ENCODE results near the gene CTSC.
"Not testable (repeated sequence)": the region's sequence is repeated elsewhere in the genome, so short reads cannot be mapped to it uniquely, and the experiment has no call there.

The CTSC gene

GRCh38 chr11:88282747-88283515, 54.6 kb downstream of the CTSC start:
- no peak for DNase-seq (ENCODE audit: low spot score)

DNA sequence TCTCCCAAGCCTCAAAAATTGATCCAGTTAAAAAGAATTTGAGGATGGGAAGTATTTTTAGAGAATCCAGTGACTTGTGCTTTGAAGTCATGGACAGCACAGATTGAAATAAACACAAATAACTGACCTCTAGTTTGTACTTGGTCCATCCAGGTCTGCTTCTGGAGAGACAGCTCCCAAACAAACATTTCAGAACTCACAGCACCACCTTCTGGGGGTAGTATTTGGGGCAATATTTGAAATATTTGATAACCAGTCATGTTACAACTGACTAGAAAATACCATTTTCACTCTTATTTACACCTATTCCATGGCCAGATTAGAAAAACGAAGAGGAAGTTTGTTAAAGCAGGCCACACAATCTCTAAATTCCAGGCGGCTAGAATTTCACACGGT, 56.2 kb downstream of the CTSC start:
- no peak for DNase-seq (ENCODE audit: low spot score)

GRCh38 chr11:88280673-88281316, 56.7 kb downstream of the CTSC start:
- no peak for DNase-seq (ENCODE audit: low spot score)

DNA sequence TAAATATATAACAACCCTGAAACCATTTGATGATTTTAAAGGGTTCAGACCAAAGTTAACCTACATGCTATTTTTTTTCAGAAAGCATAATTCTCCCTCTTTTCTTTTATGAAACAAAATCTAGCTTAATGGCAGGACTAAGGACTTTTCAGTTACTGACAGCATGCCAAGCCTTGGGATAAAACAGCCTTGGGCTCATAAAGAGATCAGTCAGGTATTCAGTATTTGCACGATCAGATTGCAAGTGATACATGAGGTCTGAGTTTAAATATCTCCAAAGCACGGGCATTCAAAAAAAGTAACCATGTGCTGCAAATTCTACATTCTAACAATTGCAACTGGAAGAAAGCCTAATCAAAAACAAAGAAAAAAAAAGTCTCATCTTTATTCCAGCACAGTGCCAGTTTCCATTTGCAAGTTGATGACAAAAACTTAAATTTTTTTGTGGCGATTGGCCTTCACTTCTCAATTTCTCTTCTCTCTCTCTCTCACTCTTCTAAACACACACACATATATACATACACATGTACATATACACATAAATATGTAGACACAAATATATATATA, 60.1 kb downstream of the CTSC start:
- no peak for DNase-seq (ENCODE audit: low spot score)

- DNase-seq (ENCODE audit: low spot score): no peak
Measured at GRCh38 chr11:88275636-88276035, 61.9 kb downstream of the CTSC start.

GRCh38 chr11:88266919-88267318, 70.6 kb downstream of the CTSC start:
- DNase-seq (ENCODE audit: low spot score): no peak

DNA sequence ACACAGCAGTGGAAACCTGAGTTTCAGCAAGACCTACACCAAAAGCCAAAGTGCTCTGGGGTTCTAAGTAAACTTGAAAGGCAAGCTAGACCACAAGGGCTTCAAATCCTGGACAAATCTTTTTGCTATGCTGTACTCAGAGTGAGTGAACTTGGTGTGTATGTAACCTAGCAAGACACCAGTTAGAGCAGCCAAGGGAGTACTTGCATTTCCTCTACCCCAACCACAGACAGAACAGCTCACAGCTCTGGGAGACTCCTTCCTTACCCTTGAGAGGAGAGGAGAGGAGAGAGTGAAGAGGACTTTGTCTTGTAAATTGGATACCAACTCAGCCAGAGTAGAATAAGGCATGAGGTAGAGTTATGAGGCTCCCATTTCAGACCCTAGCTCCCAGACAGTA, 71.4 kb downstream of the CTSC start:
- DNase-seq (ENCODE audit: low spot score): no peak

DNA sequence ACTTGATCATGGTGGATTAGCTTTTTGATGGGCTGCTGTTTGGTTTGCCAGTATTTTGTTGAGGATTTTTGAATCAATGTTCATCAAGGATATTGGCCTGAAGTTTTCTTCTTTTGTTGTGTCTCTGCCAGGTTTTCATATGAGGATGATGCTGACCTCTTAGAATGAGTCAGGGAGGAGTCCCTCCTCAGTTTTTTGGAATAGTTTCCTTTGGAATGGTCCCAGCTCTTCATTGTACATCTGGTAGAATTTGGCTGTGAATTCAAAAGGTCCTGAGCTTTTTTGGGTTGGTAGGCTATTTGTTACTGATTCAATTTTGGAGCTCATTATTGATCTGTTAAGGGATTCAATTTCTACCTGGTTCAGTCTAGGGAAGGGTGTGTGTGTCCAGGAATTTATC, 78.1 kb downstream of the CTSC start:
- DNase-seq (ENCODE audit: low spot score): no peak

DNA sequence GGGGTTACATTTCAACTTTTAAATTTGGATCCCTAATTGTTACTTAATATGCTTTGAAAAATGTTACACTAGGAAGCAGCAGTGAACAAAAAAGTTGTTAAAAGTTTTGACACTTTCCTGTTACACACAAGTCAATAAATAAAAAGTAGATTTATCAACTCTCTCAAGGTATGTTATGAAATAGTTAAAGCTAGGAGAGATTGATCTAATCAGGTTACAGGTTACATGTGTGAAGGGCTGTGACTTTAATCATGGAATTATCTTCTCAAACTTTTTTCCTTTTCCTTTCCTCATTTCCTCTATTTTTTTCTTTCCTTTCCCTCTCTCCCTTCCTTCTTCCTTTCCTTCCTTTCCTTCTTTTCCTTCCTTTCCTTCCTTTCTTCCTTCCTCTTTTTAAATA, 85.3 kb downstream of the CTSC start:
- DNase-seq (ENCODE audit: low spot score): no peak

- DNase-seq (ENCODE audit: low spot score): no peak
Measured at GRCh38 chr11:88250566-88251242, 86.8 kb downstream of the CTSC start.

- no peak for DNase-seq (ENCODE audit: low spot score)
Measured at GRCh38 chr11:88249706-88250105, 87.8 kb downstream of the CTSC start.

DNA sequence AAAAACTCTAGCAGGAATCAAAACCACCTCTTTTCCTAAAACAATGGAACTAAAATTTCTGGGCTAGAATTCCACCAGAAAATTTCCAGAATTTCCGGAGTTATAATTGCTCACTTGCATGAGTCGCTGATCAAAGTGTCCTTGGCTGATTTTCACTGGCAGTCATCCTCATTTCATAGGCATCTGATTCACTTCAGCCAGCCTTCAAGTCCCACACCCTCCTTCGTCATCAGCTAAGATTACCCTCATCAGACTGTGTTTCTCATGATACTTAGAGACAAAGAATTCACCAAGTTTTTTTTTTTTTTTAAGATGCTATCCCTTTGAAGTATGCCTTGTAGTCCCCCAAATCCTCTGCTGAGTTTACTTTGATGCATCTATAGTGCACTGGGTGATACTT, 90.8 kb downstream of the CTSC start:
- no peak for DNase-seq (ENCODE audit: low spot score)

DNA sequence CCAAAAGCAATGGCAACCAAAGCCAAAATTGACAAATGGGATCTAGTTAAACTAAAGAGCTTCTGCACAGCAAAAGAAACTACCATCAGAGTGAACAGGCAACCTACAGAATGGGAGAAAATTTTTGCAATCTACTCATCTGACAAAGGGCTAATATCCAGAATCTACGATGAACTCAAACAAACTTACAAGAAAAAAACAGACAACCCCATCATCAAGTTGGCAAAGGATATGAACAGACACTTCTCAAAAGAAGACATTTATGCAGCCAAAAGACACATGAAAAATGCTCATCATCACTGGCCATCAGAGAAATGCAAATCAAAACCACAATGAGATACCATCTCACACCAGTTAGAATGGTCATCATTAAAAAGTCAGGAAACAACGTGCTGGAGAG, 92.0 kb downstream of the CTSC start:
- not testable (repeated sequence) for DNase-seq (ENCODE audit: low spot score)

Measured in CD4-positive, alpha-beta T cell treated with Interleukin-2 at 100 ng/mL for 4 hours (primary cell).